Measurements from ENCODE around the gene KARS1. TPM values are rescaled to one million over a fixed set of nuclear protein-coding genes. Genes with fewer than 3 reads are reported as not detected.

The KARS1 gene
- total and polyA plus RNA-seq, 9 donors, result 55.6 to 189 (median 92.8) TPM

- no peaks in the 10 kb centered on the region for H3K36me3 ChIP-seq
- no peak overlapping the region for H3K27ac ChIP-seq
- H3K4me3 ChIP-seq, result no peak overlapping the region
- no peaks in the 10 kb centered on the region for H3K27me3 ChIP-seq
- no peaks in the 10 kb centered on the region for H3K9me3 ChIP-seq
- DNase-seq, result no peak
- H3K4me1 ChIP-seq (ENCODE audit: insufficient read depth), result no peaks in the 10 kb centered on the region
- TF ChIP-seq EP300 (IDR thresholded peaks at IDR 0.05), result no peak
- TF ChIP-seq POLR2A (IDR thresholded peaks at IDR 0.05), result no peak
- TF ChIP-seq, protein P1, sequence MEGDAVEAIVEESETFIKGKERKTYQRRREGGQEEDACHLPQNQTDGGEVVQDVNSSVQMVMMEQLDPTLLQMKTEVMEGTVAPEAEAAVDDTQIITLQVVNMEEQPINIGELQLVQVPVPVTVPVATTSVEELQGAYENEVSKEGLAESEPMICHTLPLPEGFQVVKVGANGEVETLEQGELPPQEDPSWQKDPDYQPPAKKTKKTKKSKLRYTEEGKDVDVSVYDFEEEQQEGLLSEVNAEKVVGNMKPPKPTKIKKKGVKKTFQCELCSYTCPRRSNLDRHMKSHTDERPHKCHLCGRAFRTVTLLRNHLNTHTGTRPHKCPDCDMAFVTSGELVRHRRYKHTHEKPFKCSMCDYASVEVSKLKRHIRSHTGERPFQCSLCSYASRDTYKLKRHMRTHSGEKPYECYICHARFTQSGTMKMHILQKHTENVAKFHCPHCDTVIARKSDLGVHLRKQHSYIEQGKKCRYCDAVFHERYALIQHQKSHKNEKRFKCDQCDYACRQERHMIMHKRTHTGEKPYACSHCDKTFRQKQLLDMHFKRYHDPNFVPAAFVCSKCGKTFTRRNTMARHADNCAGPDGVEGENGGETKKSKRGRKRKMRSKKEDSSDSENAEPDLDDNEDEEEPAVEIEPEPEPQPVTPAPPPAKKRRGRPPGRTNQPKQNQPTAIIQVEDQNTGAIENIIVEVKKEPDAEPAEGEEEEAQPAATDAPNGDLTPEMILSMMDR (IDR thresholded peaks at IDR 0.05), result no peak
- WGBS, 3 donors, result 83 to 90% (median 90%) methylated on average over 8 of the region's 8 CpGs
- intact Hi-C loops (cut with DNase I), result no loop called here
Measured at GRCh38 chr16:75632857-75633256, 14.6 kb downstream of the KARS1 start.

DNA sequence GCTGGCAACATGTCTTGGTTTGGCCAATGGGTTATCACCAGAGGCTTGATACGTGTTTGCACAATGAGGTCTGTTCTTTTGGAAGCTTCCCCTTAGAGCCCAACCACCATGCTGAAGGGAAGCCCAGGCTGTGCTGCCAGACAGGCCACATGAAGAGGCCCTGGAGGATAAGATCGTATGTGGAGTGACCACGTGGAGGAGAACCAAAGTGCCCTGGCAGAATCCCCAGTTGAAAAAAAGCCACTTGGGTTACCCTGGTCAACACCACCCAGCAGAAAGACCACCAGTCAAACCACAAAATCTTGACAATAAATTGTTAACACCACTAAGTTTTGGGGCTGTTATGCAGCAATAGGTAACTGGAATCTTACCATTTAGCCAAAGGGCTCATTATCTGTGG lies 17.4 kb downstream of the KARS1 start:
- H3K9me3 ChIP-seq, result no peaks in the 10 kb centered on the region
- no peak overlapping the region for H3K4me3 ChIP-seq
- intact Hi-C loops (cut with DNase I), result no loop called here
- 72 to 91% (median 84%) methylated on average over 3 of the region's 3 CpGs for WGBS, 3 donors
- no peaks in the 10 kb centered on the region for H3K36me3 ChIP-seq
- no peaks in the 10 kb centered on the region for H3K4me1 ChIP-seq (ENCODE audit: insufficient read depth)
- DNase-seq, result no peak
- no peak overlapping the region for H3K27ac ChIP-seq
- TF ChIP-seq, protein P1 (IDR thresholded peaks at IDR 0.05), result no peak
- TF ChIP-seq EP300 (IDR thresholded peaks at IDR 0.05) (no peak), POLR2A (IDR thresholded peaks at IDR 0.05) (no peak)
- H3K27me3 ChIP-seq, result no peaks in the 10 kb centered on the region

GRCh38 chr16:75629132-75629531 lies 18.3 kb downstream of the KARS1 start:
- no peak for TF ChIP-seq EP300 (IDR thresholded peaks at IDR 0.05)
- no peak for TF ChIP-seq POLR2A (IDR thresholded peaks at IDR 0.05)
- TF ChIP-seq, protein P1 (IDR thresholded peaks at IDR 0.05), result no peak
- DNase-seq, result no peak
- no peak overlapping the region for H3K27ac ChIP-seq
- intact Hi-C loops (cut with DNase I), result loop anchor here in 1 of 4 donors (10.0 kb wide), 1 partner anchor 64 kb away; the partner anchor contains the start of gene GABARAPL2
- 88 to 94% (median 90%) methylated on average over 10 of the region's 10 CpGs for WGBS, 3 donors
- no peak overlapping the region for H3K4me3 ChIP-seq
- H3K27me3 ChIP-seq, result no peaks in the 10 kb centered on the region
- H3K36me3 ChIP-seq, result no peaks in the 10 kb centered on the region
- no peaks in the 10 kb centered on the region for H3K4me1 ChIP-seq (ENCODE audit: insufficient read depth)
- H3K9me3 ChIP-seq, result no peaks in the 10 kb centered on the region

DNA sequence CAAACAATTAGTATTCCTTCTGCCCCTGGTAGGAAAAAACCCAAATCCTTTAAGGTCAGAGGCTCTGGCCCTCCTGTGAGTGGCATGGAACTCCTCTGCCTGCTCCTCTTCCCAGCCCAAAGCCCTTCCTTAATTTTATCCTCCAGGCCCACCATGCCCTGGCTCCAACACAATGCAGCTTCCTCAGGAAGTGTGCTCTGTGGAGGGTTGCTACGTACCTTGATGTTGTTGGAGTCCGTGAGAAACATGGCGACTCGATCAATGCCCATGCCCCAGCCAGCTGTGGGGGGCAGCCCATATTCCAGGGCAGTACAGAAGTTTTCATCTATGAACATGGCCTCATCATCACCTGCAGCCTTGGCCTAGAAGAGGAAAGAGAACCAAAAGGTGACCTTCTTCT lies 19.1 kb downstream of the KARS1 start:
- H3K36me3 ChIP-seq, result no peaks in the 10 kb centered on the region
- intact Hi-C loops (cut with DNase I), result loop anchor here in 1 of 4 donors (10.0 kb wide), 1 partner anchor 64 kb away; the partner anchor contains the start of gene GABARAPL2
- DNase-seq, result no peak
- no peak for TF ChIP-seq EP300 (IDR thresholded peaks at IDR 0.05)
- no peak for TF ChIP-seq POLR2A (IDR thresholded peaks at IDR 0.05)
- no peaks in the 10 kb centered on the region for H3K9me3 ChIP-seq
- no peak overlapping the region for H3K27ac ChIP-seq
- 86 to 91% (median 88%) methylated on average over 4 of the region's 4 CpGs for WGBS, 3 donors
- no peaks in the 10 kb centered on the region for H3K27me3 ChIP-seq
- no peaks in the 10 kb centered on the region for H3K4me1 ChIP-seq (ENCODE audit: insufficient read depth)
- no peak overlapping the region for H3K4me3 ChIP-seq

- intact Hi-C loops (cut with DNase I), result loop anchor here in 1 of 4 donors (10.0 kb wide), 1 partner anchor 63 kb away; the partner anchor contains the start of gene GABARAPL2
- TF ChIP-seq, protein P1 (IDR thresholded peaks at IDR 0.05), result no peak
- TF ChIP-seq EP300 (IDR thresholded peaks at IDR 0.05) (no peak), POLR2A (IDR thresholded peaks at IDR 0.05) (no peak)
- no peak for DNase-seq
- Histone ChIP-seq H3K27ac (no peak overlapping the region), H3K27me3 (no peaks in the 10 kb centered on the region), H3K36me3 (no peaks in the 10 kb centered on the region), H3K4me1 (ENCODE audit: insufficient read depth) (no peaks in the 10 kb centered on the region), H3K9me3 (no peaks in the 10 kb centered on the region), H3K4me3 (no peak overlapping the region)
- 46 to 52% (median 47%) methylated on average over 3 of the region's 3 CpGs for WGBS, 3 donors
Measured at GRCh38 chr16:75627851-75628250, 19.6 kb downstream of the KARS1 start.

All from ovary (tissue), 9 donors.